ENCODE results near the gene FHIT. TPM values are rescaled to one million over a fixed set of nuclear protein-coding genes. Genes with fewer than 3 reads are reported as not detected.

Gene FHIT
- total and polyA plus RNA-seq, 2 experiments from 2014 or later: 9.7 to 16.2 TPM

DNA sequence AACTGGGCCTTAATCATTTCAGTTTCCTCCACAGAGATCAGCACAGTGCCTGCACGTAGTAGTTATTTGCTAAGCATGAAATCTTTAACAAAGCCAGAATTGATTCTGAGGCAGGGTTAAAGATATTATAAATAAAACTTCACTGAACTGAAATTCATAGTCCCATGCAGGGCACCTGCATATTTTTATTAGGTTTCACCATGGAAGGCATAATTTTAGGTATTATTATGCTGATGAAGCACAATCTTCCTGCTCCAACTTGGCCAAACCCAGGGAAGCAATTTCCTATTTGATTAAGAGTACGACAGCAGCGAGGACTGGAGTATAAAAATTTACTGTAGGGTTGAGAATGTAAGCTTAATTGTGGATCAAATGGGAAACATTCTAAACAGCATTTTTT lies 1131.0 kb downstream of the FHIT start:
- H3K27ac ChIP-seq: no peak overlapping the region
- peaks cover 4% of the 10 kb centered on the region for H3K4me1 ChIP-seq (ENCODE audit: insufficient read depth)
- H3K9me3 ChIP-seq (ENCODE audit: low read depth): no peaks in the 10 kb centered on the region
- no peak overlapping the region for H3K4me2 ChIP-seq
- H3K27me3 ChIP-seq: no peaks in the 10 kb centered on the region
- H3K9me2 ChIP-seq (replicated peaks; ENCODE audit: insufficient read depth): no peaks in the 10 kb centered on the region
- no peak for TF ChIP-seq EZH2phosphoT487 (IDR thresholded peaks at IDR 0.05; ENCODE audit: low read depth, severe bottlenecking, unreplicated experiment)
- TF ChIP-seq, protein P1, sequence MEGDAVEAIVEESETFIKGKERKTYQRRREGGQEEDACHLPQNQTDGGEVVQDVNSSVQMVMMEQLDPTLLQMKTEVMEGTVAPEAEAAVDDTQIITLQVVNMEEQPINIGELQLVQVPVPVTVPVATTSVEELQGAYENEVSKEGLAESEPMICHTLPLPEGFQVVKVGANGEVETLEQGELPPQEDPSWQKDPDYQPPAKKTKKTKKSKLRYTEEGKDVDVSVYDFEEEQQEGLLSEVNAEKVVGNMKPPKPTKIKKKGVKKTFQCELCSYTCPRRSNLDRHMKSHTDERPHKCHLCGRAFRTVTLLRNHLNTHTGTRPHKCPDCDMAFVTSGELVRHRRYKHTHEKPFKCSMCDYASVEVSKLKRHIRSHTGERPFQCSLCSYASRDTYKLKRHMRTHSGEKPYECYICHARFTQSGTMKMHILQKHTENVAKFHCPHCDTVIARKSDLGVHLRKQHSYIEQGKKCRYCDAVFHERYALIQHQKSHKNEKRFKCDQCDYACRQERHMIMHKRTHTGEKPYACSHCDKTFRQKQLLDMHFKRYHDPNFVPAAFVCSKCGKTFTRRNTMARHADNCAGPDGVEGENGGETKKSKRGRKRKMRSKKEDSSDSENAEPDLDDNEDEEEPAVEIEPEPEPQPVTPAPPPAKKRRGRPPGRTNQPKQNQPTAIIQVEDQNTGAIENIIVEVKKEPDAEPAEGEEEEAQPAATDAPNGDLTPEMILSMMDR (IDR thresholded peaks at IDR 0.05; ENCODE audit: poor library complexity): no peak
- TF ChIP-seq EZH2 (IDR thresholded peaks at IDR 0.05; ENCODE audit: borderline replicate concordance): no peak
- no peaks in the 10 kb centered on the region for H4K20me1 ChIP-seq (ENCODE audit: insufficient read depth, poor library complexity, severe bottlenecking)
- H2AFZ ChIP-seq: no peak overlapping the region
- no peaks in the 10 kb centered on the region for H3K79me2 ChIP-seq
- H3K36me3 ChIP-seq (replicated peaks; ENCODE audit: insufficient read depth, low read depth): no peaks in the 10 kb centered on the region
- H3K4me3 ChIP-seq: no peak overlapping the region
- 90% methylated on average over 3 of the region's 3 CpGs for WGBS (ENCODE audit: low lambda C conversion rate, missing lambda C conversion rate)
- DNase-seq (ENCODE audit: low spot score): no peak

DNA sequence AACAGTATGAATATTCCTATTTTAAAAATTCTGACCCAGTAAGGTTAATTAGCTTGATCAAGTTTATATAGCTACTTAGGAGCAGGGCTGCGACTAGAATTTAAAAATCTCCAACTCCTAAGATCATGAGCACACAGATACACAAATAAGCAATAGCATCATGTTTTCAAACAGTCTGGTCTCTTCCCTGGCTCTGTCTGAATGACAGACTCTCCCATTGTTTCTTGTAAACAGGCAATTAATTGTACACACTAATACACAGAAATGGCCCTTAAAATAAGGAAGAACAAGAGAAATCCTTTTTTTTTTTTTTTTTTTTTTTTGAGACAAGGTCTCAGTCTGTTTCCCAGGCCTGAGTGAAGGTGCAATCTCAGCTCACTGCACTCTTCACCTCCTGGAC lies 1137.1 kb downstream of the FHIT start:
- DNase-seq (ENCODE audit: low spot score): no peak
- no peaks in the 10 kb centered on the region for H3K36me3 ChIP-seq (replicated peaks; ENCODE audit: insufficient read depth, low read depth)
- H3K4me3 ChIP-seq: no peak overlapping the region
- H3K9me3 ChIP-seq (ENCODE audit: low read depth): no peaks in the 10 kb centered on the region
- TF ChIP-seq EZH2phosphoT487 (IDR thresholded peaks at IDR 0.05; ENCODE audit: low read depth, severe bottlenecking, unreplicated experiment) (no peak), EZH2 (IDR thresholded peaks at IDR 0.05; ENCODE audit: borderline replicate concordance) (no peak)
- TF ChIP-seq, protein P1 (IDR thresholded peaks at IDR 0.05; ENCODE audit: poor library complexity): no peak
- 92% methylated on average over 1 of the region's 1 CpG for WGBS (ENCODE audit: low lambda C conversion rate, missing lambda C conversion rate)
- no peaks in the 10 kb centered on the region for H3K79me2 ChIP-seq
- no peak overlapping the region for H2AFZ ChIP-seq
- H3K4me1 ChIP-seq (ENCODE audit: insufficient read depth): no peaks in the 10 kb centered on the region
- H4K20me1 ChIP-seq (ENCODE audit: insufficient read depth, poor library complexity, severe bottlenecking): no peaks in the 10 kb centered on the region
- no peaks in the 10 kb centered on the region for H3K27me3 ChIP-seq
- no peak overlapping the region for H3K27ac ChIP-seq
- no peaks in the 10 kb centered on the region for H3K9me2 ChIP-seq (replicated peaks; ENCODE audit: insufficient read depth)
- H3K4me2 ChIP-seq: no peak overlapping the region

DNA sequence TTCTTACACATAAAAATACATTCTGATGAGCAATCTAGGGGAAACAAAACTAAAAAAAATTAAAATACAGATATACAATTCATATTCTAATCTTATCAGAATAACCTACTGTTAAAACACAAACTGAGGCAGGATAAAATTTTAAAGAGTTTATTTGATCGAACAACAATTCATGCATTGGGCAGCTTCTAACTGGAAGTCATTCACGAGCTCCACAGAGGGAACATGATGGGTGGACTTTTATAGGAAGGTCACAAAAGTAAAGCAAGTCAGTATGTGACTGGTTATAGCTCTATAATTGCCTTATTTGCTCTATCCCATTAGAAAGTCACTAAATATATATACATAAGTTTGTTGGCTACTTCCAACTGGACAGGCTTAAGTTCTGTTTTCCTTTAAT lies 1144.0 kb downstream of the FHIT start:
- H3K27ac ChIP-seq: no peak overlapping the region
- no peaks in the 10 kb centered on the region for H3K9me2 ChIP-seq (replicated peaks; ENCODE audit: insufficient read depth)
- DNase-seq (ENCODE audit: low spot score): no peak
- WGBS (ENCODE audit: low lambda C conversion rate, missing lambda C conversion rate): 90% methylated on average over 2 of the region's 2 CpGs
- no peaks in the 10 kb centered on the region for H3K79me2 ChIP-seq
- H3K27me3 ChIP-seq: no peaks in the 10 kb centered on the region
- H3K36me3 ChIP-seq (replicated peaks; ENCODE audit: insufficient read depth, low read depth): no peaks in the 10 kb centered on the region
- no peaks in the 10 kb centered on the region for H3K9me3 ChIP-seq (ENCODE audit: low read depth)
- no peak overlapping the region for H3K4me3 ChIP-seq
- H2AFZ ChIP-seq: no peak overlapping the region
- H3K4me2 ChIP-seq: no peak overlapping the region
- TF ChIP-seq, protein P1 (IDR thresholded peaks at IDR 0.05; ENCODE audit: poor library complexity): no peak
- no peak for TF ChIP-seq EZH2phosphoT487 (IDR thresholded peaks at IDR 0.05; ENCODE audit: low read depth, severe bottlenecking, unreplicated experiment)
- TF ChIP-seq EZH2 (IDR thresholded peaks at IDR 0.05; ENCODE audit: borderline replicate concordance): no peak
- no peaks in the 10 kb centered on the region for H4K20me1 ChIP-seq (ENCODE audit: insufficient read depth, poor library complexity, severe bottlenecking)
- H3K4me1 ChIP-seq (ENCODE audit: insufficient read depth): no peaks in the 10 kb centered on the region

- no peak overlapping the region for H3K4me2 ChIP-seq
- H3K9me3 ChIP-seq (ENCODE audit: low read depth): no peaks in the 10 kb centered on the region
- H3K4me3 ChIP-seq: no peak overlapping the region
- no peak for TF ChIP-seq EZH2 (IDR thresholded peaks at IDR 0.05; ENCODE audit: borderline replicate concordance)
- TF ChIP-seq, protein P1 (IDR thresholded peaks at IDR 0.05; ENCODE audit: poor library complexity): no peak
- no peak overlapping the region for H3K27ac ChIP-seq
- no peaks in the 10 kb centered on the region for H4K20me1 ChIP-seq (ENCODE audit: insufficient read depth, poor library complexity, severe bottlenecking)
- 95% methylated on average over 4 of the region's 4 CpGs for WGBS (ENCODE audit: low lambda C conversion rate, missing lambda C conversion rate)
- no peaks in the 10 kb centered on the region for H3K27me3 ChIP-seq
- H3K4me1 ChIP-seq (ENCODE audit: insufficient read depth): no peaks in the 10 kb centered on the region
- no peaks in the 10 kb centered on the region for H3K79me2 ChIP-seq
- no peaks in the 10 kb centered on the region for H3K9me2 ChIP-seq (replicated peaks; ENCODE audit: insufficient read depth)
- no peak for DNase-seq (ENCODE audit: low spot score)
- no peak overlapping the region for H2AFZ ChIP-seq
- H3K36me3 ChIP-seq (replicated peaks; ENCODE audit: insufficient read depth, low read depth): no peaks in the 10 kb centered on the region
Observed at GRCh38 chr3:60102154-60102553, 1149.1 kb downstream of the FHIT start.

All from hepatocyte (in vitro differentiated cells).